HepG2 (cell line): ENCODE data around the gene MBLAC1. TPM values are rescaled to one million over a fixed set of nuclear protein-coding genes. Genes with fewer than 3 reads are reported as not detected.

Experiments used
- DMAP1 ChIP-seq: IDR thresholded peaks from 2 replicates; pipeline ENCODE4 v1.6.1; 2016
- KDM5A ChIP-seq: fragments of 200-600 bp; sonication (generic); IDR thresholded peaks from 2 replicates; pipeline ENCODE4 v1.7.0; 2018; ENCODE audit warnings: antibody characterized with exemption, mild to moderate bottlenecking, low read length, borderline replicate concordance
- NFAT5 ChIP-seq: sonication (generic); formaldehyde crosslinking; IDR thresholded peaks from 2 replicates; pipeline ENCODE4 v1.4.0; 2020; ENCODE audit warnings: missing genetic modification reagents
- THAP11 ChIP-seq: IDR thresholded peaks from 2 replicates; pipeline ENCODE4 v1.6.1; 2016; ENCODE audit warnings: missing biosample characterization, missing genetic modification reagents
- TRAFD1 ChIP-seq: sonication (generic); formaldehyde crosslinking; IDR thresholded peaks from 2 replicates; pipeline ENCODE4 v1.5.1; 2020; ENCODE audit warnings: missing genetic modification reagents, mild to moderate bottlenecking, borderline replicate concordance
- ZBTB49 ChIP-seq: sonication (generic); formaldehyde crosslinking; IDR thresholded peaks from 2 replicates; pipeline ENCODE4 v1.4.0; 2020; ENCODE audit warnings: missing genetic modification reagents, borderline replicate concordance
- ZUFSP ChIP-seq: sonication (generic); formaldehyde crosslinking; IDR thresholded peaks from 2 replicates; pipeline ENCODE4 v1.9.0; 2021; ENCODE audit warnings: missing genetic modification reagents, mild to moderate bottlenecking, borderline replicate concordance
- polyA plus RNA-seq, 8 experiments: library from polyadenylated mRNA; depleted of rRNA in 3 of 8; stranded (reverse) in 7 of 8; unstranded in 1 of 8; fragments of >200 nt; fragmentation: Illumina TruSeq in 4 of 8; extraction: Trizol in 4 of 8; gene quantifications; 2 replicates each; pipeline versions ENCODE4 v1.2.1 to v1.2.3, GENCODE V29; 2011 to 2016; ENCODE audit warnings: low read depth in 4 of 8, missing spikeins in 1 of 8, mixed read lengths in 1 of 8; ENCODE audit not compliant: insufficient read depth in 1 of 8
- total RNA-seq, 5 experiments: library from RNA; depleted of rRNA; stranded (reverse); fragments of >200 nt; fragmentation: Illumina TruSeq; extraction: Trizol; gene quantifications; 2 replicates each; pipeline ENCODE4 v1.2.3, GENCODE V29; 2016; ENCODE audit warnings: low read depth in 1 of 5

MBLAC1 gene
- total and polyA plus RNA-seq, 2 of the 13 experiments (the other 11 are each of a cell fraction or from before 2014, with no cell fraction given): 0.79 to 2.1 TPM

GRCh38 chr7:100115026-100115425 lies 11.7 kb upstream of the MBLAC1 start (continued):
- TF ChIP-seq ZUFSP (CRISPR knock-in tag) (no peak), ZBTB49 (CRISPR knock-in tag) (no peak), THAP11 (no peak), KDM5A (no peak), TRAFD1 (CRISPR knock-in tag) (no peak), NFAT5 (CRISPR knock-in tag) (no peak), DMAP1 (CRISPR knock-in tag) (no peak)
